Peyer's patch (tissue), 4 donors: ENCODE data around the gene PIGL. TPM values are rescaled to one million over a fixed set of nuclear protein-coding genes. Genes with fewer than 3 reads are reported as not detected.
"Not testable (repeated sequence)": the region's sequence is repeated elsewhere in the genome, so short reads cannot be mapped to it uniquely, and the experiment has no call there.

ENCODE experiments used
- DNase-seq, 3 donors: peaks; one replicate each; pipeline ENCODE4 v3.0.0-alpha.2; 2017 to 2019
- H3K27ac ChIP-seq, 4 donors: fragments of 200-600 bp; sonication (generic); one replicate each; pipeline ENCODE4 v1.5.1; 2016 to 2019
- H3K27me3 ChIP-seq, 2 donors: fragments of 200-600 bp; sonication (generic); one replicate each; pipeline ENCODE4 v1.5.1; 2019
- H3K36me3 ChIP-seq, 3 donors: fragments of 200-600 bp; sonication (generic); one replicate each; pipeline ENCODE4 v1.5.1; 2016 to 2019
- H3K4me1 ChIP-seq, 4 donors: fragments of 200-600 bp; sonication (generic); one replicate each; pipeline ENCODE4 v1.5.1; 2016 to 2019
- H3K4me3 ChIP-seq, 4 donors: fragments of 200-600 bp; sonication (generic); 1 replicate in 3 of 4; 2 replicates in 1 of 4; pipeline ENCODE4 v1.5.1; 2016 to 2019; ENCODE audit warnings: mild to moderate bottlenecking in 1 of 4
- H3K9me3 ChIP-seq, 4 donors: fragments of 200-600 bp; sonication (generic); one replicate each; pipeline ENCODE4 v1.5.1; 2016 to 2019; ENCODE audit warnings: mild to moderate bottlenecking in 1 of 4
- CTCF ChIP-seq, 6 experiments: fragments of 450-650 bp in 4 of 6; fragments of 200-600 bp in 2 of 6; sonication (generic) in 1 of 6; IDR thresholded peaks; one replicate each; pipeline ENCODE4 v1.5.1; 2017 to 2019; ENCODE audit warnings: antibody characterized with exemption in 6 of 6, mild to moderate bottlenecking in 3 of 6, moderate library complexity in 1 of 6
- POLR2A ChIP-seq, 2 donors: fragments of 450-650 bp; IDR thresholded peaks; one replicate each; pipeline ENCODE4 v1.5.1; 2017; ENCODE audit warnings: antibody characterized with exemption in 2 of 2, mild to moderate bottlenecking in 2 of 2, moderate library complexity in 2 of 2
- total RNA-seq, 4 donors: library from RNA; depleted of rRNA; stranded (reverse); fragments of >200 nt; gene quantifications; one replicate each; pipeline ENCODE4 v1.1.0, GENCODE V29; 2016

The PIGL gene
- total RNA-seq, 4 donors from 2014 or later, result 77.1 to 491 (median 144) TPM

- not testable (repeated sequence) for H3K27ac ChIP-seq, H3K27me3 ChIP-seq, H3K4me3 ChIP-seq, DNase-seq, H3K36me3 ChIP-seq, H3K9me3 ChIP-seq
- H3K4me1 ChIP-seq, result peaks cover 0 to 63% (median 7%) of the 10 kb centered on the region in 4 donors
These were observed 12.2 kb upstream of the PIGL start for GRCh38 chr17:16204763-16205162.

GRCh38 chr17:16211590-16211989 is 5.4 kb upstream of the PIGL start:
- peaks cover 0 to 13% (median 7%) of the 10 kb centered on the region in 4 donors for H3K4me1 ChIP-seq
- TF ChIP-seq CTCF (IDR thresholded peaks at IDR 0.05) (no peak), POLR2A (IDR thresholded peaks at IDR 0.05) (no peak)
- DNase-seq, result no peak

GRCh38 chr17:16212793-16213192 is 4.2 kb upstream of the PIGL start:
- Histone ChIP-seq H3K4me1 (peaks cover 0 to 13% (median 9%) of the 10 kb centered on the region in 4 donors), H3K36me3 (no peaks in the 10 kb centered on the region), H3K9me3 (no peaks in the 10 kb centered on the region), H3K4me3 (peak overlapping the region in 2 of 4 donors; percentile 69 to 87), H3K27ac (peak overlapping the region in 2 of 4 donors; percentile 0 to 57), H3K27me3 (no peaks in the 10 kb centered on the region)
- peak in 1 of 3 donors; percentile 57 for DNase-seq
- TF ChIP-seq CTCF (IDR thresholded peaks at IDR 0.05) (no peak), POLR2A (IDR thresholded peaks at IDR 0.05) (no peak)

More at GRCh38 chr17:16211590-16211989, 5.4 kb upstream of the PIGL start:
- Histone ChIP-seq H3K9me3 (no peaks in the 10 kb centered on the region), H3K27ac (no peak overlapping the region), H3K36me3 (no peaks in the 10 kb centered on the region), H3K4me3 (no peak overlapping the region), H3K27me3 (no peaks in the 10 kb centered on the region)

GRCh38 chr17:16214190-16215001 is 2.6 kb upstream of the PIGL start:
- Histone ChIP-seq H3K4me1 (peaks cover 0 to 22% (median 10%) of the 10 kb centered on the region in 4 donors), H3K36me3 (no peaks in the 10 kb centered on the region)
- no peak for DNase-seq

GRCh38 chr17:16215002-16215272 is 2.1 kb upstream of the PIGL start:
- H3K4me1 ChIP-seq, result peaks cover 0 to 22% (median 10%) of the 10 kb centered on the region in 4 donors

More at GRCh38 chr17:16214190-16215001, 2.6 kb upstream of the PIGL start:
- Histone ChIP-seq H3K4me3 (peak overlapping the region; percentile 69 to 100 (median 89)), H3K27ac (peak overlapping the region; percentile 92 to 97 (median 94)), H3K27me3 (no peaks in the 10 kb centered on the region), H3K9me3 (no peaks in the 10 kb centered on the region)
- no peak for TF ChIP-seq POLR2A (IDR thresholded peaks at IDR 0.05)
- TF ChIP-seq CTCF (IDR thresholded peaks at IDR 0.05), result no peak

More at GRCh38 chr17:16215002-16215272, 2.1 kb upstream of the PIGL start:
- Histone ChIP-seq H3K27ac (peak overlapping the region; percentile 92 to 97 (median 94)), H3K4me3 (peak overlapping the region; percentile 69 to 100 (median 89)), H3K9me3 (no peaks in the 10 kb centered on the region), H3K36me3 (no peaks in the 10 kb centered on the region), H3K27me3 (no peaks in the 10 kb centered on the region)
- peak; percentile 50 to 75 (median 69) for DNase-seq
- TF ChIP-seq CTCF (IDR thresholded peaks at IDR 0.05) (no peak), POLR2A (IDR thresholded peaks at IDR 0.05) (no peak)
